ENCODE measurements around the gene XKR3.
"Not testable (repeated sequence)": the region's sequence is repeated elsewhere in the genome, so short reads cannot be mapped to it uniquely, and the experiment has no call there.

The XKR3 gene

DNA sequence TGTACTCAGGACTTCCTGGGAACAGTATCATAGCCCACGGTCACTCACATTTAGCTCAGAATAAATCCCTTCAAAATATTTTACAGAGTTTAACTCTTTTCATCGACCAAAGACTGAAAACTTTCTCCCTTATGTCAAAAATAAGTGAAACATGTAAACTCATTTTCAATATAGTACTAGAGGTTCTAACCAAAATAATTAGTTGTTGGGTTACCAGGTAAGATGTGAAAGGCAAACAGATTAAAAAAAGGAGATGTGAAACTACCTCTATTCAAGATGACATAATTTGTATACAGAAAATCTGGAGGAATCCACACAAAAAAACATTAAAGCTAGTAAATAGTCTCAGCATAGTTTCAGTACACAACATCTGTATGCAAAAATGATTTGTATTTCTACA is 20.3 kb downstream of the XKR3 start:
- no peaks in the 10 kb centered on the region for H3K27me3 ChIP-seq (ENCODE audit: insufficient read depth, low read length)
- H3K36me3 ChIP-seq (ENCODE audit: insufficient read depth, low read length): no peaks in the 10 kb centered on the region
- 63% methylated on average over 2 of the region's 2 CpGs for WGBS
- H3K4me1 ChIP-seq (ENCODE audit: insufficient read depth, low read length): peaks cover 21% of the 10 kb centered on the region
- no peak overlapping the region for H3K4me3 ChIP-seq (ENCODE audit: low read length)
- H3K9me3 ChIP-seq (ENCODE audit: insufficient read depth, low read depth, low read length): peaks cover 5% of the 10 kb centered on the region
- no peak overlapping the region for H3K27ac ChIP-seq (ENCODE audit: low read depth, low read length)
- no peak overlapping the region for H3K9ac ChIP-seq (ENCODE audit: low read depth, low read length)

DNA sequence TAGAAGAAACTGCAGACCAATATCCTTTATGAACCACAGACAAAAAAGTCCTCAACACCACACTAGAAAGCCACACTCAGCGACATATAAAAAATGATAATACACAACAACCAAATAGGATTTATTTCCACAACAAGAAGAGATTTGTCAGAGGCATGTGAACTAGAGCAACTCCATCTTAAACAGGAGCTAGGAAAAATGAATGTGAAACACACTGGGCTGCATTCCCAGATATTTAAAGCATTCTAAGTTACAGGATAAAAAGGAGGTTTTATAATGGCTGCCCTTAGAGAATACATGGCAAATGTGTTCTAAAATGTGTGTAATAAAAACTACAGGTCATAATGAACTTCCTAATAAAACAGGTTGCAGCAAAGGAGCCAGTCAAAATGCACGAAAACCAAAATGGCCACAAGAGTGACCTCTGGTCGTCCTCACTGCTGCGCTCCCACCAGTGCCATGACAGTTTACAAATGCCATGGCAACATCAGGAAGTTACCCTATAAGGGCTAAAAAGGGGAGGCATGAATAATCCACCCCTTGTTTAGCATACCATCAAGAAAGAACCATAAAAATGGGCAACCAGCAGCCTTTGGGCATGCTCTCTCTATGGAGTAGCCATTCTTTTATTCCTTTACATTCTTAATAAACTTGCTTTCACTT is 21.8 kb downstream of the XKR3 start:
- WGBS: 63% methylated on average over 4 of the region's 4 CpGs
- peaks cover 21% of the 10 kb centered on the region for H3K4me1 ChIP-seq (ENCODE audit: insufficient read depth, low read length)
- no peaks in the 10 kb centered on the region for H3K36me3 ChIP-seq (ENCODE audit: insufficient read depth, low read length)
- no peak overlapping the region for H3K27ac ChIP-seq (ENCODE audit: low read depth, low read length)
- no peak overlapping the region for H3K9ac ChIP-seq (ENCODE audit: low read depth, low read length)
- no peak overlapping the region for H3K4me3 ChIP-seq (ENCODE audit: low read length)
- H3K9me3 ChIP-seq (ENCODE audit: insufficient read depth, low read depth, low read length): peaks cover 5% of the 10 kb centered on the region
- no peaks in the 10 kb centered on the region for H3K27me3 ChIP-seq (ENCODE audit: insufficient read depth, low read length)

DNA sequence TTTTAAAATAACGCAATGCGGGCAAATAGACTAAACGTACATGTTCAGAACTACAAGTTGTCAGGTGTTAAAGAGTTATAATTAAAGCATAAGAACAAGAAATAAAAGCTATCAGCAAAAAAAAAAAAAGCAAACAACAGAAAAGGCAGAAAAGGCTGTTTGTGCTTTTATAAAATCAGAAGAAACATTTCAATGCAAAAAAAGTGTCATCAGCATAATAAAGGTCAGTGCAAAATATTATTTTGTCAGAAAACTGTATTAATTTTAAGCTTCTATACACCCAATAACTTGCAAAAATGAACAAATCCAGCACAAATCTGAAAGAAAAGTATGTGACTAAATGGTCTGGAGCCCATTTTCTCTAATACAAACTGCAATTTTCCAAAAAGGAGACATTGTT is 23.6 kb downstream of the XKR3 start:
- Histone ChIP-seq H3K9me3 (ENCODE audit: insufficient read depth, low read depth, low read length) (peaks cover 5% of the 10 kb centered on the region), H3K27me3 (ENCODE audit: insufficient read depth, low read length) (no peaks in the 10 kb centered on the region), H3K4me3 (ENCODE audit: low read length) (no peak overlapping the region), H3K9ac (ENCODE audit: low read depth, low read length) (no peak overlapping the region), H3K4me1 (ENCODE audit: insufficient read depth, low read length) (peaks cover 8% of the 10 kb centered on the region; the same call in 1 of the 2 replicates), H3K36me3 (ENCODE audit: insufficient read depth, low read length) (no peaks in the 10 kb centered on the region), H3K27ac (ENCODE audit: low read depth, low read length) (no peak overlapping the region)
- no CpG with 5 or more reads among the region's 3 CpGs for WGBS

DNA sequence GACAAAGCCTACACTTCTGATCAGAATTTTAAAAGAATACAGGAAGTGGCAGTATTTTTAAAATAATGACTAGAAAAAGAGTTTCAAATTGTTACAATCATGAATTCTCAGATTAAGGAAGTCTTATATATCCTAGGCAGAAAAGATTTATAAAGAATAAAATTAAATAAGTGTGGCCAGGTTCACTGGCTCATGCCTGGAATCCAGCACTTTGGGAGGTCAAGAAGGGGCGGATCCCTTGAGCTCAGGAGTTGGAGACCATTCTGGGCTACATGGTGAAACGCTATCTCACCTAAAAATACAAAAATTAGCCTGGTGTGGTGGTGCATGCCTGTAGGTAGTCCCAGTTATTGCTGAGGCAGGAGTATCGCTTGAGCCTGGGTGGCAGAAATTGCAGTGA is 24.1 kb downstream of the XKR3 start:
- Histone ChIP-seq H3K27ac (ENCODE audit: low read depth, low read length) (no peak overlapping the region), H3K27me3 (ENCODE audit: insufficient read depth, low read length) (no peaks in the 10 kb centered on the region), H3K36me3 (ENCODE audit: insufficient read depth, low read length) (no peaks in the 10 kb centered on the region), H3K4me1 (ENCODE audit: insufficient read depth, low read length) (peaks cover 4% of the 10 kb centered on the region; the same call in 1 of the 2 replicates), H3K4me3 (ENCODE audit: low read length) (no peak overlapping the region), H3K9ac (ENCODE audit: low read depth, low read length) (no peak overlapping the region), H3K9me3 (ENCODE audit: insufficient read depth, low read depth, low read length) (peaks cover 5% of the 10 kb centered on the region)
- WGBS: 76% methylated on average over 2 of the region's 3 CpGs

DNA sequence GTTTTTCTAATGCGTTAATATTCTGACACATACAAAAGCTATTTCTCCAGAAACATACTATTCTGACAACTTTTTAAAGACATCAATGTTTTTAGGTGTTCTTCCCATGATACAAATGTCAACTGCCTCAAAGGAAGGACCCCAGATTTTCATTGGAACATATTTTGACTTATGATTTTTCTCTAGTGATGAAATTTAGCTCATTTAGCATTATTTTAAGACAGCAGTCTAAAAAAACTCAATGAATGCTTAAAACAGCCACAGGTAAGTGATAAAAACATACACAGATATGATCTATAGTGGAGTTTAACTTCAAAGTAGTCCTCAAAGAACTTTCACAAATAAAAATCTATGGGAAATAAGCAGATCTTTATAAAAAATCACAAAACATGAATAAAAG is 24.9 kb downstream of the XKR3 start:
- H3K27me3 ChIP-seq (ENCODE audit: insufficient read depth, low read length): no peaks in the 10 kb centered on the region

DNA sequence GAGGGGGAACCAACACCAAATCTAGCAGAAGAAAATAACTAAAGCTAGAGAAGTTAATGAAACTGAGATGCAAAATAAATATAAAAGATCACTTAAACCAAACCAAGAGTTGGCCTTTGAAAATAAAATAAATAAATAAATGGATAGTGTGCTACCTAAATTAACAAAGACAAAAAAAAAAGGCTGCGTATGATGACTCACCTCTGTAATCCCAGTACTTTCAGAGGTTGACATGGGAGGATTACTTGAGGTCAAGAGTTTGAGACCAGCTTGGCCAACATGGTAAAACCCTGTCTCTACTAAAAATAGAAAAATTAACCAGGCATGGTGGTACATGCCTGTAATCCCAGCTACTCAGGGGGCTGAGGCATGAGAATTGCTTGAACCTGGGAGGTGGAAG is 29.7 kb downstream of the XKR3 start:
- H3K9ac ChIP-seq (ENCODE audit: low read depth, low read length); H3K27me3 ChIP-seq (ENCODE audit: insufficient read depth, low read length); H3K36me3 ChIP-seq (ENCODE audit: insufficient read depth, low read length); H3K27ac ChIP-seq (ENCODE audit: low read depth, low read length); H3K4me1 ChIP-seq (ENCODE audit: insufficient read depth, low read length); H3K4me3 ChIP-seq (ENCODE audit: low read length); H3K9me3 ChIP-seq (ENCODE audit: insufficient read depth, low read depth, low read length): not testable (repeated sequence)
- WGBS: 89% methylated on average over 1 of the region's 1 CpG

More for the DNA sequence above, 24.9 kb downstream of the XKR3 start:
- Histone ChIP-seq H3K9me3 (ENCODE audit: insufficient read depth, low read depth, low read length) (peaks cover 5% of the 10 kb centered on the region), H3K27ac (ENCODE audit: low read depth, low read length) (no peak overlapping the region), H3K4me3 (ENCODE audit: low read length) (no peak overlapping the region), H3K4me1 (ENCODE audit: insufficient read depth, low read length) (no peaks in the 10 kb centered on the region), H3K36me3 (ENCODE audit: insufficient read depth, low read length) (no peaks in the 10 kb centered on the region), H3K9ac (ENCODE audit: low read depth, low read length) (no peak overlapping the region)
- WGBS: 78% methylated on average over 1 of the region's 1 CpG

DNA sequence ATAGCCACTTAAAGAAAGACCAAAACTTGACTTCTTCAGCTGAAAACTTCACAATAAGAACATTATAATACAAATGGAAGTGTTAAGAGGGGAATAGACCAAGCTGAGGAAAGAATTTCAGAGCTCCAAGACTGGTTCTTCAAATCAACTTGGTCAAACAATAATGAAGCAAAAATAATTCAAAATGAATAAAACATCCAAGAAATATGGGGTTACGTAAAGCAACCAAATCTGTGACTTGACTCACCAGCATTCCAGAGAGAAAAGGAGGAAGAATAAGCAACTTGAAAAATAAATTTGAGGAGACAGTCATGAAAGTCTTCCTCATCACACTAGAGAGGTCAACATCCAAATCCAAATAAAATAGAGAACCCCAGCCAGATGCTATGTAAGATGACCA is 31.4 kb downstream of the XKR3 start:
- Histone ChIP-seq H3K36me3 (ENCODE audit: insufficient read depth, low read length) (no peaks in the 10 kb centered on the region), H3K27ac (ENCODE audit: low read depth, low read length) (no peak overlapping the region), H3K9me3 (ENCODE audit: insufficient read depth, low read depth, low read length) (peaks cover 8% of the 10 kb centered on the region; the same call in 1 of the 2 replicates), H3K4me1 (ENCODE audit: insufficient read depth, low read length) (peaks cover 6% of the 10 kb centered on the region; the same call in 1 of the 2 replicates), H3K9ac (ENCODE audit: low read depth, low read length) (no peak overlapping the region), H3K27me3 (ENCODE audit: insufficient read depth, low read length) (no peaks in the 10 kb centered on the region), H3K4me3 (ENCODE audit: low read length) (no peak overlapping the region)
- WGBS: no CpG with 5 or more reads among the region's 1 CpG

DNA sequence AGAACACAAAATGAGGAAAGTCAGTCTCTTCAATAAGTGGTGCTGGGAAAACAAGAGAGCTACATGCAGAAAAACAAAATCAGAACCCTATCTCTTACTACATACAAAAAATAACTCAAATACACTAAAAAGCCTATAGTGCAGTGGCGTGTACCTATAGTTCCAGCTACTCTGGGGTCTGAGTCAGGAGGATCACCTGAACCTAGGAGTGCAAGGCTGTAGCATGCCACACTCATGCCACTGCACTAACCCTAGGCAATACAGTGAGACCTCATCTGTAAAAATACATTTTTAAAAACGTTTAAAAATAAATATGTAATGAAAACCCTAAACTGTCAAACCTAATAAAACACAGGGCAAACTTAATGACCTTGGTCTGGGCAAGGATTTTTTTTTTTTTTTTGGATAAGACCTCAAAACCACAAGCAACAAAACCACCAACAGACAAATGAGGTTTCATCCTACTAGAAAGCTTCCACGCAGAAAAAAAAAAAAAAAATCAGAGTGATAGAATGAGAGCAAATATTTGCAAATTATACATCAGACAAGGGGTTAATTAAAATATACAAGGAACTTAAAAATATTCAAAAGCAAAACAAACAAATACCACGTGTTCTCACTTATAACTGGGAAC is 35.2 kb downstream of the XKR3 start:
- Histone ChIP-seq H3K9me3 (ENCODE audit: insufficient read depth, low read depth, low read length) (peaks cover 8% of the 10 kb centered on the region; the same call in 1 of the 2 replicates), H3K9ac (ENCODE audit: low read depth, low read length) (no peak overlapping the region), H3K4me1 (ENCODE audit: insufficient read depth, low read length) (peaks cover 6% of the 10 kb centered on the region; the same call in 1 of the 2 replicates), H3K27ac (ENCODE audit: low read depth, low read length) (no peak overlapping the region), H3K27me3 (ENCODE audit: insufficient read depth, low read length) (no peaks in the 10 kb centered on the region), H3K36me3 (ENCODE audit: insufficient read depth, low read length) (no peaks in the 10 kb centered on the region), H3K4me3 (ENCODE audit: low read length) (no peak overlapping the region)
- 89% methylated on average over 1 of the region's 4 CpGs for WGBS

DNA sequence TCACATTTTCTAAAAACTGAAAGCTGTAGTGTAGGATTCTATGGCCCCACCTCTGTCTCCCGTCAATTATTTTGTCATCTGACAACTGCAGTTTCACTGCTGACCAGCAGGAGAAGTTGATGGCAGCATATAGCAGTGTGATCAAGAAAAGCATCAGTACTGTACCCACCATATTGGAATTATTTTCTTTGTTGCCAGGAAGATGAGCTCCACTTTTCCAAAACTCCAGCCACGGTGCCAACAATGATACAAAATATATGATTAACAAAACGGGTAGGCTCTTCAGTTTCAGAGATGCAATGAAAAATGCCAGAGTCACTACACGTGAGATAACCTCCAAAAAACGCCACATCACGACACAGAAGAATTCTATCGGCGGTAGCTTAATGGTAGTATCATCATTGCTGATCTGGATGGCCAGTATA is 41.3 kb downstream of the XKR3 start:
- no peaks in the 10 kb centered on the region for H3K27me3 ChIP-seq (ENCODE audit: insufficient read depth, low read length)
- no peaks in the 10 kb centered on the region for H3K4me1 ChIP-seq (ENCODE audit: insufficient read depth, low read length)
- WGBS: 81% methylated on average over 8 of the region's 8 CpGs
- peaks cover 3% of the 10 kb centered on the region; the same call in 1 of the 2 replicates for H3K9me3 ChIP-seq (ENCODE audit: insufficient read depth, low read depth, low read length)
- H3K27ac ChIP-seq (ENCODE audit: low read depth, low read length): no peak overlapping the region
- H3K36me3 ChIP-seq (ENCODE audit: insufficient read depth, low read length): no peaks in the 10 kb centered on the region
- no peak overlapping the region for H3K4me3 ChIP-seq (ENCODE audit: low read length)
- no peak overlapping the region for H3K9ac ChIP-seq (ENCODE audit: low read depth, low read length)

DNA sequence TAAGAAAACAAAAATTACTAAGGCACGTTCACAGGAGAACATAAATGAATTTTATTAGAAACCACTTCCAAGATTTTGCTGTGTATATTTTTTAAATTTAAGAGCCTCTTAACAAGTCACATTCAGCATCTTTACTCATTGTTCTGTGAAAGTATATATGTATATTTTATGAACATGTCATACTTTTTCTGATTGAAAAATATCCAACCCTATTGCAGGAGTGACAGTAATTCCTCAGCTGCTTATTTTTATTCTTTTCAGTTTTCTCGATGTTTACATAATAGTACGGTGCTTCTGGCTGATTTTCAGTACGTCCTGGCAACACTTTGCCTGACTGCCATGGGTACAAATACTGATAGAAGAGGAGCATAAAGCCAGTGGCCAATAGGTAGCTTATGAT is 41.8 kb downstream of the XKR3 start:
- Histone ChIP-seq H3K9ac (ENCODE audit: low read depth, low read length) (no peak overlapping the region), H3K27me3 (ENCODE audit: insufficient read depth, low read length) (no peaks in the 10 kb centered on the region), H3K9me3 (ENCODE audit: insufficient read depth, low read depth, low read length) (peaks cover 3% of the 10 kb centered on the region; the same call in 1 of the 2 replicates), H3K27ac (ENCODE audit: low read depth, low read length) (no peak overlapping the region), H3K4me1 (ENCODE audit: insufficient read depth, low read length) (no peaks in the 10 kb centered on the region), H3K4me3 (ENCODE audit: low read length) (no peak overlapping the region), H3K36me3 (ENCODE audit: insufficient read depth, low read length) (no peaks in the 10 kb centered on the region)
- 76% methylated on average over 3 of the region's 4 CpGs for WGBS

DNA sequence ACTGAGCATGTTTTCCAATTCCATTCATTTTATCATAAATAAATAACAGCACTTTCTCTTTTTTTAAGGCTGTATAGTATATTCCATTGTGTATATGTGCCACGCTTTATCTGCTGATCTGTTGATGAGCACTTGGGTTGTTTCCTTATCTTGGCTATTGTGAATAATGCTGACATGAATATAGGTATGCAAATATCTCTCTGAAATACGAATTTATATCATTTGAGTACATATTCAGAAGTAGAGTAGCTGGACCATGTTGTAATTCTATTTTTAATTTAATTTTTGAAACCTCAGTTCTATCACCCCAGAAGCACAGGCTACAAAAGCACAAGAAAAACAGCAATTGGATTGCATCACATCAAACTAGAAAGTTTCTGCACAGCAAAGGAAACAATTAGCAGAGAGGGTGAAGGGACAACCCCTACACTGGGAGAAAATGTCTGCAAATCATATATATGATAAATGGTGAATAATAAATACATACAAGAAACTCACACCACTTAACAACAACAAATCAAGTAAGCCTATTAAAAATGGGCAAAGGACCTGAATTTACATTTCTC is 43.4 kb downstream of the XKR3 start:
- 86% methylated on average over 1 of the region's 2 CpGs for WGBS

More for the DNA sequence above, 43.4 kb downstream of the XKR3 start:
- no peaks in the 10 kb centered on the region for H3K27me3 ChIP-seq (ENCODE audit: insufficient read depth, low read length)
- H3K4me1 ChIP-seq (ENCODE audit: insufficient read depth, low read length): no peaks in the 10 kb centered on the region
- H3K27ac ChIP-seq (ENCODE audit: low read depth, low read length): no peak overlapping the region
- no peak overlapping the region for H3K9ac ChIP-seq (ENCODE audit: low read depth, low read length)
- H3K9me3 ChIP-seq (ENCODE audit: insufficient read depth, low read depth, low read length): peaks cover 5% of the 10 kb centered on the region; the same call in 1 of the 2 replicates
- H3K4me3 ChIP-seq (ENCODE audit: low read length): no peak overlapping the region
- no peaks in the 10 kb centered on the region for H3K36me3 ChIP-seq (ENCODE audit: insufficient read depth, low read length)

All from HUES64 (cell line).